ENCODE data around the gene PDLIM5.

Gene PDLIM5

DNA sequence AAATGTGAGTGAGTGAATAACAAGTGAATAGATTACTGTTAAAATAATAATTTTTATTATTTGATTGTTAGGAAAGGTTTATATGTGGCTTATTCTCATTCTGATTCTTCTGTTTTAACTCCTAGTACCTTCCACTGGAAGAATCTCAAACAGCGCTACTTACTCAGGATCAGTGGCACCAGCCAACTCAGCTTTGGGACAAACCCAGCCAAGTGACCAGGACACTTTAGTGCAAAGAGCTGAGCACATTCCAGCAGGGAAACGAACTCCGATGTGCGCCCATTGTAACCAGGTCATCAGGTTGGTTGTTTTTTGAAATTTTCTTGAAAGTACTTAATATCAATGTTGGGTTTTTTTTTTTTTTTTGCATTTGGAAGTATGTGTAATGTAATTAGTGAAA, 188.4 kb downstream of the PDLIM5 start:
- H3K27me3 ChIP-seq (ENCODE audit: control insufficient read depth, insufficient read depth, low read length): no peaks in the 10 kb centered on the region
- no peak overlapping the region for H3K4me3 ChIP-seq (ENCODE audit: low read length)
- DNase-seq (ENCODE audit: low read depth, low spot score): no peak
- no peaks in the 10 kb centered on the region for H3K9me3 ChIP-seq (ENCODE audit: control insufficient read depth, insufficient read depth, low read length)
- H3K4me1 ChIP-seq (ENCODE audit: control insufficient read depth, insufficient read depth, low read length): no peaks in the 10 kb centered on the region
- H3K36me3 ChIP-seq (ENCODE audit: control insufficient read depth, insufficient read depth, low read length): no peaks in the 10 kb centered on the region
- WGBS (ENCODE audit: insufficient coverage, insufficient read length): no CpG with 5 or more reads among the region's 4 CpGs
- H3K27ac ChIP-seq (ENCODE audit: low read length): no peak overlapping the region

DNA sequence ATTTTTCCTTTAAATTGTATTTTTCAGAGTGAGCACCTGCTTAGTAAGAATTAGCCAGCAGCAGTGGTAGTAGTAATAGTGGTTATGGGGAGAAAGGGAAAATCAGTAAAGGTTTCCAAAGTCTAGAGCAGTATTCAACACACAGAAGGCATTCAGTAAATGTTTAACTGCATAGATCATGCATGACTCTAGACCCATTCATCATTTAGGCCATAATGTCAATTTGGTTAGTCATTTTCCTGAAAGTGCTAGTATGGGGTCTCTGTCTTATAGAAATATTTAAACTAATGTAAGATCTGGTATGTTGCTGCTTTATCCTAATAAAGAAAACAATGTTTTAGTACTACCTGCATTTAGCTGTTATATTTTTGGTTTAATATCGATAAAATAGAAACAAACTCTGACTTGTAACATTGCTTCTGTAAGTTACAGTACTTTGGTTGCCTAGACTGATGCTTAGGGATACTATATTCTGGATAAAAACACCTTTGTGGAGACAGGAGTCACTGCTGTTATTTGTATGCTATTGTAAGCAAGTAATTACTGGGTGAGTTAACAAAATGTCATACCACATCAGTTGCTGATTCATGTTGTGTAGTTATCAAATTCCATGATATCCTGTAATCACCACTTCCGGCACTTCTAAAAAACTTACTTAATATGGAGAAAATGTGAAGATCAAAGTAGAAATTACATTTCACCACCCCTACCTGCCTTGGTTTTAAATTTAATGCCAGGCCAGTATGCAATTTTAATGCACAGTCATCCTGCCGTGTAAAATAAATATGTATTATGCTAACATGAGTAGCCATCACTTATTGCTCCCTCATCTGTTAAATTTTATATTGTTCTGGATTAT, 190.2 kb downstream of the PDLIM5 start:
- Histone ChIP-seq H3K9me3 (ENCODE audit: control insufficient read depth, insufficient read depth, low read length) (no peaks in the 10 kb centered on the region), H3K4me1 (ENCODE audit: control insufficient read depth, insufficient read depth, low read length) (no peaks in the 10 kb centered on the region), H3K27me3 (ENCODE audit: control insufficient read depth, insufficient read depth, low read length) (no peaks in the 10 kb centered on the region), H3K27ac (ENCODE audit: low read length) (no peak overlapping the region), H3K4me3 (ENCODE audit: low read length) (no peak overlapping the region), H3K36me3 (ENCODE audit: control insufficient read depth, insufficient read depth, low read length) (no peaks in the 10 kb centered on the region)
- DNase-seq (ENCODE audit: low read depth, low spot score): no peak
- no CpG with 5 or more reads among the region's 3 CpGs for WGBS (ENCODE audit: insufficient coverage, insufficient read length)

DNA sequence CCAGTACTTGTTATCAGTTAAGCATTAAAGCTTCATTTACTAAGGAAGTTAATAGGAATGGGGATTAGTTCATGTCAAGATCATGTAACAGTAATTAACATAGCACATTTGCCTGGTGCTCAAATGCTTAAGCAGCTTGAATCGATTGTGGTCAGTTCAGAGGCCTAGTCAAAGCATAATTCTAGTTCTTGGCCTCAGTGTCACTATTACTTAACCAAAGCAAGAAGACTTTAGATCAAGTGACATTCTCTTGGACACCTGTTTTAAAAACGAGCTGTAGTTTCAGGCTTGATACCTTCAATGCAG, 190.8 kb downstream of the PDLIM5 start:
- no CpG with 5 or more reads among the region's 2 CpGs for WGBS (ENCODE audit: insufficient coverage, insufficient read length)
- DNase-seq (ENCODE audit: low read depth, low spot score): no peak
- H3K36me3 ChIP-seq (ENCODE audit: control insufficient read depth, insufficient read depth, low read length): no peaks in the 10 kb centered on the region
- no peak overlapping the region for H3K27ac ChIP-seq (ENCODE audit: low read length)
- H3K9me3 ChIP-seq (ENCODE audit: control insufficient read depth, insufficient read depth, low read length): no peaks in the 10 kb centered on the region
- no peaks in the 10 kb centered on the region for H3K4me1 ChIP-seq (ENCODE audit: control insufficient read depth, insufficient read depth, low read length)
- no peaks in the 10 kb centered on the region for H3K27me3 ChIP-seq (ENCODE audit: control insufficient read depth, insufficient read depth, low read length)
- H3K4me3 ChIP-seq (ENCODE audit: low read length): no peak overlapping the region

DNA sequence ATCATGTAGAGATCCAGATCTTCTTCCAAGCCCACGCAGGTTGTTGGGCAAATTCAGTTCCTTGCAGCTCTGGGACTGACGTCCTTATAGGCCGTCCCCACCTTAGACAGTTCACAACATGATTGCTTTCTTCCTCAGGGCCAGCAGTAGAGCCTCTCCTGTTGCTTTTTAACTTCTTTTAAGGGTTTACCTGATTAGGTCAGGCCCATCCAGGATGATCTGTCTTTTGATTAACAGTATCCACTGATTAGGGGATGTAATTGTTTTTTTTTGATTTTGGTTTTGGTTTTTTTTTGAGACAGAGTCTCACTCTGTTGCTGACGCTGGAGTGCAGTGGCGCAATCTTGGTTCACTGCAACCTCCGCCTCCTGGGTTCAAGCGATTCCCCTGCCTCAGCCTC, 197.0 kb downstream of the PDLIM5 start:
- no CpG with 5 or more reads among the region's 7 CpGs for WGBS (ENCODE audit: insufficient coverage, insufficient read length)
- no peaks in the 10 kb centered on the region for H3K36me3 ChIP-seq (ENCODE audit: control insufficient read depth, insufficient read depth, low read length)

DNA sequence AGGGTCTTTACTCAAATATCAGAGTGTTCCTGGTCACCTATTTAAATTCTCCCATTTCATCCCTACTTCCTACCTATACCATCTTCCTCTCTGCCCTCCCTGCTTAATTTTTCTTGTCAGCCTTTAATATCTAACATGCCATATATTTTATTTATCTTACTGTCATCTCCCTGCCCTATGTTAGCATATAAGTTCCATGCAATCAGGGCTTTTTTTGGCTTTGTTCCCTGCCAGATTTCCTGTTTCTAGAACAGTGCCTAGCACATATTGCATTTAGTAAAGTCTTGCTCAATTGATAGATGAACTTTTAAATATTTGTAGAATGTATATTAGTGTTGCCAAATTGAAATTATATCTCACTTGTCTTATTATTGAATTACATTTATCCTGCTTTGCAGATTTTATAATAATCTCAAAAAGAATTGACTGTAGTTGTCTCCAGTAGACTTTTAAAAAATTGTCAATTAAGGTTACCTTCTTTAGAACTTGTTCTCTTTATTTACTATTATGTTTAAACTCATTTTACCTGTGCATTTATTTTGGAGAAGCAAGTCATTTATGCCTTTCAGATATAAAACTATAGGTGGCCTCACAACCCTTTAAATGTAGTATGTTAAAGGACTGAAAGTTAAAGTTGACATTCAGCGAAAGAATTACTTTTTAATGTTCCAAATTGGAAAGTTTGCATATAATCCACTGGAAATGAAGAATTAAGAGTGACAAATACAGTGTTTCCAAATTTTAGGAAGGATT, 197.8 kb downstream of the PDLIM5 start:
- WGBS (ENCODE audit: insufficient coverage, insufficient read length): no CpG with 5 or more reads among the region's 1 CpG
- Histone ChIP-seq H3K4me3 (ENCODE audit: low read length) (no peak overlapping the region), H3K9me3 (ENCODE audit: control insufficient read depth, insufficient read depth, low read length) (no peaks in the 10 kb centered on the region), H3K4me1 (ENCODE audit: control insufficient read depth, insufficient read depth, low read length) (no peaks in the 10 kb centered on the region), H3K27me3 (ENCODE audit: control insufficient read depth, insufficient read depth, low read length) (no peaks in the 10 kb centered on the region), H3K36me3 (ENCODE audit: control insufficient read depth, insufficient read depth, low read length) (no peaks in the 10 kb centered on the region), H3K27ac (ENCODE audit: low read length) (no peak overlapping the region)
- no peak for DNase-seq (ENCODE audit: low read depth, low spot score)

More for the DNA sequence above, 197.0 kb downstream of the PDLIM5 start:
- no peak overlapping the region for H3K4me3 ChIP-seq (ENCODE audit: low read length)
- no peaks in the 10 kb centered on the region for H3K9me3 ChIP-seq (ENCODE audit: control insufficient read depth, insufficient read depth, low read length)
- H3K27me3 ChIP-seq (ENCODE audit: control insufficient read depth, insufficient read depth, low read length): no peaks in the 10 kb centered on the region
- no peak overlapping the region for H3K27ac ChIP-seq (ENCODE audit: low read length)
- no peaks in the 10 kb centered on the region for H3K4me1 ChIP-seq (ENCODE audit: control insufficient read depth, insufficient read depth, low read length)
- no peak for DNase-seq (ENCODE audit: low read depth, low spot score)

DNA sequence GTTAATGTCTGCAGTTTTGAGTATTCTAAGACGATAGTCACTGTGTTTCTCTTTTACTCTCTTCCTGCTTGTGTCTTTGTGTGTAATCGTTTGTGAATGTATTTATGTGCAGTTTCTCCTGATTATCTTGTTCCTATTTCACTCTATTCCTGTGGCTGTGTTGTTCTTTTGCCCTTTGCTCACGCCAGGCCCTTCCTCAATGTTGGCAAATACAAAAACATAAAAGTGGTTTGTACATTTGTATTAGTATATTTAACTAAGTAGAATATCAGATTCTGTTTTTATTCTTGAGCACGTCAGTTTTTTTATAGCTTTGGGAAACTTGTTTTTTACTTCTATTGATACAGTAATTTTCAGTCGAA, 198.4 kb downstream of the PDLIM5 start:
- no peaks in the 10 kb centered on the region for H3K27me3 ChIP-seq (ENCODE audit: control insufficient read depth, insufficient read depth, low read length)
- no peaks in the 10 kb centered on the region for H3K36me3 ChIP-seq (ENCODE audit: control insufficient read depth, insufficient read depth, low read length)
- no CpG with 5 or more reads among the region's 5 CpGs for WGBS (ENCODE audit: insufficient coverage, insufficient read length)
- no peak for DNase-seq (ENCODE audit: low read depth, low spot score)
- H3K4me1 ChIP-seq (ENCODE audit: control insufficient read depth, insufficient read depth, low read length): no peaks in the 10 kb centered on the region
- no peak overlapping the region for H3K27ac ChIP-seq (ENCODE audit: low read length)
- H3K9me3 ChIP-seq (ENCODE audit: control insufficient read depth, insufficient read depth, low read length): no peaks in the 10 kb centered on the region
- H3K4me3 ChIP-seq (ENCODE audit: low read length): no peak overlapping the region

DNA sequence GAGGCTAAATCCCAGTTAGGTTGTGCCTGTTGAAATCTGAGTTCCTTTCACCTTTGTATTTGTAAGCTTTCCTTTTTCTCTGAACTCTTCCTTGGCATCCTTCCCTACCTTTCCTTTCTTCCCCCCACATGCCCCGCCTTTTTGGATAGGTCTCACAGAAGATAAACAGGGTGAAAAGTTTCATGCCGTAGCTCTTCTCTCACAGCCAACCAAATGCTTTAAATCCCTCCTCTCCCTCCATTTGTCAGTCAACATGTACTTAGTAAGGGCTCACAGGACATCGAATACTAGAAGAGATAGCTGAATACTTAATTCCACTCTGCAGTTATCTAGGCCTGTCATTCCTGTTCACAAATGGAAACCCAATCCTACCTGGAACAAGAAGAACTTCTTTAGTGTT, 198.9 kb downstream of the PDLIM5 start:
- no peak for DNase-seq (ENCODE audit: low read depth, low spot score)
- Histone ChIP-seq H3K27me3 (ENCODE audit: control insufficient read depth, insufficient read depth, low read length) (no peaks in the 10 kb centered on the region), H3K9me3 (ENCODE audit: control insufficient read depth, insufficient read depth, low read length) (no peaks in the 10 kb centered on the region), H3K4me1 (ENCODE audit: control insufficient read depth, insufficient read depth, low read length) (no peaks in the 10 kb centered on the region), H3K4me3 (ENCODE audit: low read length) (no peak overlapping the region), H3K36me3 (ENCODE audit: control insufficient read depth, insufficient read depth, low read length) (no peaks in the 10 kb centered on the region), H3K27ac (ENCODE audit: low read length) (no peak overlapping the region)
- WGBS (ENCODE audit: insufficient coverage, insufficient read length): no CpG with 5 or more reads among the region's 3 CpGs

DNA sequence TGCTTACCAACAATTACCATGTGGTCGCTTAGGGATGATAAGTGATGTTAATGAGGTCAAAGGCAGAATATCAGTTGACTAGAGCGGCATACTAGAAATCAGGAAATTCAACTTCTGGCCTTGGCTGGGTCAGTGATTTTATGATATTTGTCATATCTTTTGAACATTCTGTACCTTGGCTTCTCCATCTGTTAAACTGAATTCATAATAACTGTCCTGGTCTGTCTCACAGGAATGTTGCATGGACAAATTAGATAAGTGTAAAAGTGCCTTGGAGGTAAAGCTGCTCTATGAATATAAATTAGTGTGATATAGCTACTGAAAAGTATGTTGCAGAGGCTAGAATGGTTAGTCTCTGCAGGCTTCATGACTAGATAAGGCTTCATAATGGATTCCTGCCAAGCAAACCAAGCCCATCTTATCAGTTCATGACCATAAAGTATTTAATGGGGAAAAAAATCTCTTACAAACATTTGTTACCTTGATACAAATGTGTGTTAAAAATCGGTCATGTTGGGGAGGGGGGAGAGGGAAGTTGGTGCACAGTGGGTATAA, 201.4 kb downstream of the PDLIM5 start:
- H3K36me3 ChIP-seq (ENCODE audit: control insufficient read depth, insufficient read depth, low read length): no peaks in the 10 kb centered on the region
- no peak overlapping the region for H3K4me3 ChIP-seq (ENCODE audit: low read length)
- no peaks in the 10 kb centered on the region for H3K9me3 ChIP-seq (ENCODE audit: control insufficient read depth, insufficient read depth, low read length)
- no CpG with 5 or more reads among the region's 3 CpGs for WGBS (ENCODE audit: insufficient coverage, insufficient read length)
- H3K27me3 ChIP-seq (ENCODE audit: control insufficient read depth, insufficient read depth, low read length): no peaks in the 10 kb centered on the region
- no peaks in the 10 kb centered on the region for H3K4me1 ChIP-seq (ENCODE audit: control insufficient read depth, insufficient read depth, low read length)
- H3K27ac ChIP-seq (ENCODE audit: low read length): no peak overlapping the region
- no peak for DNase-seq (ENCODE audit: low read depth, low spot score)

DNA sequence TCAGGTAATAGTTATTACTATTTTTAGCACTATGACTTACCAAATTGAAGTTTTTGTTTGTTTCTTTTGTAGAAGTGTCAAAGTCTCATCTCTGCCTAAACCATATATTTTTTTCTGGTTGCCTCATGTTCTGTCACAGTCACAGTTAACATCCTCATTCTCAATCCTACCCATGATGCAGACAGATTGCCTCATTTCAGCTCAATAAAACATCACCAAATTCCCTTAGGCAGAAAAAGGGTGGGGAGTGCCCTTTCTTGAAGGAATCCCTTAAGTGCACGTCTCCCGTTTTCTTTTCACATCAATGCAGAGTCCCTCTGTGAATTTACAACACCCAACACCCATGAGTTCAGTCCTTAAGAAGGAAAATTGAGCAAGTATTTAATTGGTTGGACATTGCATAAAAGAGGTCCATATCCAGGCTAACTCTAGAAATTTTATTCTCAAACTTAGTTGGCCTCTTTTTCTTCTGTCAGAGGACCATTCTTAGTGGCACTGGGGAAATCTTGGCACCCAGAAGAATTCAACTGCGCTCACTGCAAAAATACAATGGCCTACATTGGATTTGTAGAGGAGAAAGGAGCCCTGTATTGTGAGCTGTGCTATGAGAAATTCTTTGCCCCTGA, 202.4 kb downstream of the PDLIM5 start:
- Histone ChIP-seq H3K27me3 (ENCODE audit: control insufficient read depth, insufficient read depth, low read length) (no peaks in the 10 kb centered on the region), H3K36me3 (ENCODE audit: control insufficient read depth, insufficient read depth, low read length) (no peaks in the 10 kb centered on the region), H3K27ac (ENCODE audit: low read length) (no peak overlapping the region), H3K4me1 (ENCODE audit: control insufficient read depth, insufficient read depth, low read length) (no peaks in the 10 kb centered on the region), H3K4me3 (ENCODE audit: low read length) (no peak overlapping the region), H3K9me3 (ENCODE audit: control insufficient read depth, insufficient read depth, low read length) (no peaks in the 10 kb centered on the region)
- no peak for DNase-seq (ENCODE audit: low read depth, low spot score)
- no CpG with 5 or more reads among the region's 3 CpGs for WGBS (ENCODE audit: insufficient coverage, insufficient read length)

DNA sequence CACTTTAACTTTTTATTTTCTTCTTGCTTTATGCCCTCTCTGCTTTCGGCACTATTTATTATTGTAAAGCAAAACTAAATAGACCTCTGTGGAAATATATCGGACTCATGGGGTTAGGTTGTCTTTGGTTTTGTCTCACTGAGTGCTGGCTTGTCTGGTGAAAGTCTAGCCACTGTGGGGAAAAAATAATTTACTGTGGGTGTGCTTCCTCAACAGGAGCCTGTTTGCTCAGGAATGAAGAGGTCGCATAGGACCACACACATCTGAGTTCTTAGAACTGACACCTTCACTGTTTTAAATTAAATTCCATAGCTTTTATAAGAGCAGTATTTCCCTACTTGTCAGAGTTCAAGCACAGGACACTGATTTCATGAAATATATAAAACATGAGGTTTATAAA, 203.0 kb downstream of the PDLIM5 start:
- no peak overlapping the region for H3K27ac ChIP-seq (ENCODE audit: low read length)
- no peaks in the 10 kb centered on the region for H3K4me1 ChIP-seq (ENCODE audit: control insufficient read depth, insufficient read depth, low read length)
- H3K4me3 ChIP-seq (ENCODE audit: low read length): no peak overlapping the region
- DNase-seq (ENCODE audit: low read depth, low spot score): no peak
- no CpG with 5 or more reads among the region's 3 CpGs for WGBS (ENCODE audit: insufficient coverage, insufficient read length)
- no peaks in the 10 kb centered on the region for H3K27me3 ChIP-seq (ENCODE audit: control insufficient read depth, insufficient read depth, low read length)
- H3K36me3 ChIP-seq (ENCODE audit: control insufficient read depth, insufficient read depth, low read length): no peaks in the 10 kb centered on the region
- H3K9me3 ChIP-seq (ENCODE audit: control insufficient read depth, insufficient read depth, low read length): no peaks in the 10 kb centered on the region
